ENCODE results near the gene TOP3B. TPM values are rescaled to one million over a fixed set of nuclear protein-coding genes. Genes with fewer than 3 reads are reported as not detected.

Gene TOP3B
- total and polyA plus RNA-seq, 2 donors (not counting 1 experiment from before 2014, with no cell fraction given): 7.4 to 16.5 TPM

GRCh38 chr22:21981874-21982273 lies 713 bp downstream of the TOP3B start:
- peaks cover 25% of the 10 kb centered on the region for H3K79me2 ChIP-seq (ENCODE audit: control insufficient read depth, insufficient read depth, low read length)
- H3K4me2 ChIP-seq (ENCODE audit: extremely low read depth, insufficient read depth, low read length): peak overlapping the region; percentile 96
- H4K20me1 ChIP-seq (ENCODE audit: control insufficient read depth, extremely low read depth, insufficient read depth, low read length): no peaks in the 10 kb centered on the region
- DNase-seq (ENCODE audit: low read depth in 2 of 2): no peak
- H3K27me3 ChIP-seq (ENCODE audit: control insufficient read depth, insufficient read depth, low read length): no peaks in the 10 kb centered on the region
- H2AFZ ChIP-seq (ENCODE audit: low read length): peak overlapping the region; percentile 67
- peaks cover 3% of the 10 kb centered on the region for H3K4me1 ChIP-seq (ENCODE audit: control insufficient read depth, extremely low read depth, insufficient read depth, low read length)
- peak overlapping the region; percentile 79 to 97 (median 89) for H3K4me3 ChIP-seq (replicated peaks in 1 of 4; ENCODE audit: control extremely low read depth in 1 of 4, insufficient read depth in 1 of 4, low read depth in 3 of 4, low read length in 4 of 4)
- TF ChIP-seq EZH2 (IDR thresholded peaks at IDR 0.05; ENCODE audit: low read length, missing control alignments): no peak
- TF ChIP-seq, protein P1, sequence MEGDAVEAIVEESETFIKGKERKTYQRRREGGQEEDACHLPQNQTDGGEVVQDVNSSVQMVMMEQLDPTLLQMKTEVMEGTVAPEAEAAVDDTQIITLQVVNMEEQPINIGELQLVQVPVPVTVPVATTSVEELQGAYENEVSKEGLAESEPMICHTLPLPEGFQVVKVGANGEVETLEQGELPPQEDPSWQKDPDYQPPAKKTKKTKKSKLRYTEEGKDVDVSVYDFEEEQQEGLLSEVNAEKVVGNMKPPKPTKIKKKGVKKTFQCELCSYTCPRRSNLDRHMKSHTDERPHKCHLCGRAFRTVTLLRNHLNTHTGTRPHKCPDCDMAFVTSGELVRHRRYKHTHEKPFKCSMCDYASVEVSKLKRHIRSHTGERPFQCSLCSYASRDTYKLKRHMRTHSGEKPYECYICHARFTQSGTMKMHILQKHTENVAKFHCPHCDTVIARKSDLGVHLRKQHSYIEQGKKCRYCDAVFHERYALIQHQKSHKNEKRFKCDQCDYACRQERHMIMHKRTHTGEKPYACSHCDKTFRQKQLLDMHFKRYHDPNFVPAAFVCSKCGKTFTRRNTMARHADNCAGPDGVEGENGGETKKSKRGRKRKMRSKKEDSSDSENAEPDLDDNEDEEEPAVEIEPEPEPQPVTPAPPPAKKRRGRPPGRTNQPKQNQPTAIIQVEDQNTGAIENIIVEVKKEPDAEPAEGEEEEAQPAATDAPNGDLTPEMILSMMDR (conservative IDR thresholded peaks at IDR 0.05 in 1 of 2, IDR thresholded peaks at IDR 0.05 in 1 of 2; ENCODE audit: low read depth in 1 of 2, low read length in 2 of 2): no peak
- H3K36me3 ChIP-seq (ENCODE audit: control insufficient read depth, insufficient read depth, low read length): peaks cover 3% of the 10 kb centered on the region
- no peaks in the 10 kb centered on the region for H3K9me3 ChIP-seq (ENCODE audit: control insufficient read depth, insufficient read depth, low read depth, low read length)
- peak overlapping the region; percentile 91 for H3K9ac ChIP-seq (ENCODE audit: insufficient read depth, low read length)
- H3K27ac ChIP-seq (ENCODE audit: insufficient read depth, low read length): peak overlapping the region; percentile 82

DNA sequence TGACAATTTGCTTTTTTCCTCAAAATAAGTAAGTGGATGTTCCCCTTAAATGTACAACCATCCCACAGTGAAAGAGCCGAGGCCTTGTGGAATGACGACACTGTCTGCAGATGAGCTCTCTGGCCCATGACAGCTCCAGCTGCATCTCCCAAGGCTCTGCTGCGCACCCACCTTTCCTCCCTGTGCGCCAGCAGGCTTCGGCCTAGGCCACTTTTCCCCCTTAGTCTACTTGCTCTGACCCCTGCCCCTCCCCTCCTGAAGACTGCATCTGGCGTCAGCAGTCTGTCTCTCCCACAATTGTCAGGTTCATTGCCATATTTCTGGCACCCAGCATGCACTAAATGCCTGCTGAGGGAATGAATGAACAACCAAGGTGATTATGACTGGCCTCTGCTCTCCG lies 2.0 kb downstream of the TOP3B start:
- H3K9me3 ChIP-seq (ENCODE audit: control insufficient read depth, insufficient read depth, low read depth, low read length): no peaks in the 10 kb centered on the region
- H3K4me1 ChIP-seq (ENCODE audit: control insufficient read depth, extremely low read depth, insufficient read depth, low read length): peaks cover 3% of the 10 kb centered on the region
- peaks cover 30% of the 10 kb centered on the region for H3K79me2 ChIP-seq (ENCODE audit: control insufficient read depth, insufficient read depth, low read length)
- H3K4me2 ChIP-seq (ENCODE audit: extremely low read depth, insufficient read depth, low read length): no peak overlapping the region
- no peak for DNase-seq (ENCODE audit: low read depth in 2 of 2)
- no peak for TF ChIP-seq EZH2 (IDR thresholded peaks at IDR 0.05; ENCODE audit: low read length, missing control alignments)
- TF ChIP-seq, protein P1 (conservative IDR thresholded peaks at IDR 0.05 in 1 of 2, IDR thresholded peaks at IDR 0.05 in 1 of 2; ENCODE audit: low read depth in 1 of 2, low read length in 2 of 2): no peak
- H3K9ac ChIP-seq (ENCODE audit: insufficient read depth, low read length): no peak overlapping the region
- H3K27ac ChIP-seq (ENCODE audit: insufficient read depth, low read length): no peak overlapping the region
- H3K4me3 ChIP-seq (replicated peaks in 1 of 4; ENCODE audit: control extremely low read depth in 1 of 4, insufficient read depth in 1 of 4, low read depth in 3 of 4, low read length in 4 of 4): no peak overlapping the region
- peaks cover 3% of the 10 kb centered on the region for H3K36me3 ChIP-seq (ENCODE audit: control insufficient read depth, insufficient read depth, low read length)
- no peaks in the 10 kb centered on the region for H4K20me1 ChIP-seq (ENCODE audit: control insufficient read depth, extremely low read depth, insufficient read depth, low read length)
- H2AFZ ChIP-seq (ENCODE audit: low read length): no peak overlapping the region
- H3K27me3 ChIP-seq (ENCODE audit: control insufficient read depth, insufficient read depth, low read length): no peaks in the 10 kb centered on the region

DNA sequence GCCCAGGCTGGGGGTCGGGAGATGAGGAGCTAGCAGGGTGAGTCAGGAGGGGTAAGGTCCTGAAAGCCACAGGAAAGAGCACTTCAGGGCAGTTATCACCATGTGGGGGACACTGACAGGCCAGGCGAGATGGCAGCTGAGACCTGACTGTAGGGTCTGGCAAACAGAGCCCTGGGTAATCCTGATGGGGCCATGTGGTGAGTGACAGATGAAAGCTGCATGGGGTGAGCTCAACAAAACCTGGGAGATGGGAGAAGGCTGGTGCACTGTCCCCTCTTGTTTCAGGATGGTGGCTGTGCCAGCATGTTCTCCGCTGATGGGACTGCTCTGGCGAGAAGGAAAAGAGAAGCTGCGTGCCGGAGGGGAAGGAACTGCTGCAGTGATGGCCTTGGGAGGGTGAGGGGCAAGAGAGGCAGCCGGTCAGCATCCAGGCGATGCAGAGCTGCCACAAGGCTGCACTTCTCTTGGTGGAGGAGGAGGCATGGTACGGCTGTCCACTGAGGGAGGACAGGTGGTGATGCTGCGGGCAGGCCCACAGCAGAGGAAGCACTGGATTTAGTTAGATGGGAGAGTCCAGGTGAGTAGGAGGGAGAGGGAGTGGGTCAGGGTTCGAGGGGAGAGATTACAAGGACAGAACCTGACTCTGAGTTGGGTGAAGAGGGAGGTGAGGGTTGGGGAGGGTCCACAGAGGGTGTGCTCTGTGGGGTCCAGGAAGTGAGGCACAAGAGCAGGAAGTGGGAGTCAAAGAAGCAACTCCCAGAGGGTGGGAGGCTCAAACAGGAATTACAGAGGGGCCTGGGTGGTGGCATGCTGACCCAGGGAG lies 3.8 kb downstream of the TOP3B start:
- no peak for TF ChIP-seq EZH2 (IDR thresholded peaks at IDR 0.05; ENCODE audit: low read length, missing control alignments)

More for the DNA sequence above, 3.8 kb downstream of the TOP3B start:
- H3K4me3 ChIP-seq (replicated peaks in 1 of 4; ENCODE audit: control extremely low read depth in 1 of 4, insufficient read depth in 1 of 4, low read depth in 3 of 4, low read length in 4 of 4): no peak overlapping the region
- H3K79me2 ChIP-seq (ENCODE audit: control insufficient read depth, insufficient read depth, low read length): peaks cover 30% of the 10 kb centered on the region
- peaks cover 12% of the 10 kb centered on the region for H3K36me3 ChIP-seq (ENCODE audit: control insufficient read depth, insufficient read depth, low read length)
- no peak overlapping the region for H2AFZ ChIP-seq (ENCODE audit: low read length)
- H3K4me1 ChIP-seq (ENCODE audit: control insufficient read depth, extremely low read depth, insufficient read depth, low read length): peaks cover 3% of the 10 kb centered on the region
- DNase-seq (ENCODE audit: low read depth in 2 of 2): no peak
- no peak overlapping the region for H3K27ac ChIP-seq (ENCODE audit: insufficient read depth, low read length)
- no peaks in the 10 kb centered on the region for H3K9me3 ChIP-seq (ENCODE audit: control insufficient read depth, insufficient read depth, low read depth, low read length)
- no peak overlapping the region for H3K4me2 ChIP-seq (ENCODE audit: extremely low read depth, insufficient read depth, low read length)
- H3K27me3 ChIP-seq (ENCODE audit: control insufficient read depth, insufficient read depth, low read length): no peaks in the 10 kb centered on the region
- no peak overlapping the region for H3K9ac ChIP-seq (ENCODE audit: insufficient read depth, low read length)
- H4K20me1 ChIP-seq (ENCODE audit: control insufficient read depth, extremely low read depth, insufficient read depth, low read length): no peaks in the 10 kb centered on the region

All from fibroblast of lung (primary cell).